ENCODE data around the gene LSS.

Gene LSS

GRCh38 chr21:46228345-46229051, at the start of gene LSS:
LSS (minus strand) TSS chr21:46228774; CDS start chr21:46228745, 29 bp downstream.
- peak; percentile 66 for DNase-seq

- DNase-seq, result no peak
Observed at GRCh38 chr21:46274797-46275390, 46.3 kb upstream of the LSS start.

GRCh38 chr21:46273341-46273740, 44.8 kb upstream of the LSS start:
- DNase-seq, result no peak

GRCh38 chr21:46269466-46269865, 40.9 kb upstream of the LSS start:
- DNase-seq, result no peak

GRCh38 chr21:46268371-46268770, 39.8 kb upstream of the LSS start:
- DNase-seq, result no peak

- DNase-seq, result no peak
Observed at GRCh38 chr21:46266946-46267345, 38.4 kb upstream of the LSS start.

- no peak for DNase-seq
Observed at GRCh38 chr21:46265736-46266525, 37.4 kb upstream of the LSS start.

- no peak for DNase-seq
Observed at GRCh38 chr21:46264690-46265144, 36.1 kb upstream of the LSS start.

- no peak for DNase-seq
Observed at GRCh38 chr21:46264046-46264689, 35.6 kb upstream of the LSS start.

- no peak for DNase-seq
Observed at GRCh38 chr21:46256501-46256994, 28.0 kb upstream of the LSS start.

- no peak for DNase-seq
Observed at GRCh38 chr21:46255758-46256337, 27.3 kb upstream of the LSS start.

- no peak for DNase-seq
Observed at GRCh38 chr21:46255166-46255565, 26.6 kb upstream of the LSS start.

- no peak for DNase-seq
Observed at GRCh38 chr21:46254208-46254975, 25.8 kb upstream of the LSS start.

- DNase-seq, result no peak
Observed at GRCh38 chr21:46253610-46254124, 25.1 kb upstream of the LSS start.

GRCh38 chr21:46252840-46253239, 24.3 kb upstream of the LSS start:
- no peak for DNase-seq

GRCh38 chr21:46250146-46250725, 21.7 kb upstream of the LSS start:
- DNase-seq, result no peak

GRCh38 chr21:46248827-46249226, 20.3 kb upstream of the LSS start:
- DNase-seq, result no peak

GRCh38 chr21:46248422-46248782, 19.8 kb upstream of the LSS start:
- DNase-seq, result no peak

- DNase-seq, result no peak
Observed at GRCh38 chr21:46247699-46248421, 19.3 kb upstream of the LSS start.

GRCh38 chr21:46246345-46246744, 17.8 kb upstream of the LSS start:
- DNase-seq, result no peak

All from NCI-H2081 treated with DMSO at 0.1 percent for 48 hours (cell line).